Liver (tissue), 9 donors: ENCODE results near the gene NTM. TPM values are rescaled to one million over a fixed set of nuclear protein-coding genes. Genes with fewer than 3 reads are reported as not detected.

Experiments
- DNase-seq: peaks from one replicate; pipeline ENCODE4 v3.0.0-alpha.2; 2017; ENCODE audit warnings: low spot score
- H3K27ac ChIP-seq, 2 donors: one replicate each; pipeline ENCODE4 v1.7.0; 2013; ENCODE audit warnings: inconsistent platforms in 2 of 2, low read length in 2 of 2, control low read depth in 1 of 2, low read depth in 1 of 2, mild to moderate bottlenecking in 1 of 2
- H3K27me3 ChIP-seq, 4 donors: one replicate each; pipeline versions ENCODE4 v1.6.1 to v1.7.0; 2013; ENCODE audit warnings: low read length in 3 of 4, inconsistent platforms in 1 of 4, mild to moderate bottlenecking in 1 of 4, moderate library complexity in 1 of 4; ENCODE audit not compliant: control insufficient read depth in 4 of 4, insufficient read depth in 4 of 4
- H3K36me3 ChIP-seq, 4 donors: one replicate each; pipeline versions ENCODE4 v1.6.1 to v1.7.0; 2013; ENCODE audit warnings: low read length in 3 of 4, mild to moderate bottlenecking in 3 of 4, low read depth in 1 of 4, moderate library complexity in 1 of 4; ENCODE audit not compliant: control insufficient read depth in 4 of 4, insufficient read depth in 3 of 4
- H3K4me1 ChIP-seq, 4 donors: one replicate each; pipeline versions ENCODE4 v1.6.1 to v1.7.0; 2013; ENCODE audit warnings: low read length in 3 of 4, mild to moderate bottlenecking in 3 of 4, moderate library complexity in 1 of 4; ENCODE audit not compliant: control insufficient read depth in 4 of 4, insufficient read depth in 4 of 4
- H3K4me3 ChIP-seq, 3 donors: one replicate each; pipeline versions ENCODE4 v1.6.1 to v1.7.0; 2013; ENCODE audit warnings: low read length in 3 of 3, control low read depth in 1 of 3, low read depth in 1 of 3, mild to moderate bottlenecking in 1 of 3
- H3K9ac ChIP-seq, 2 donors: one replicate each; pipeline ENCODE4 v1.7.0; 2013; ENCODE audit warnings: low read length in 2 of 2, mild to moderate bottlenecking in 2 of 2, moderate library complexity in 2 of 2, control low read depth in 1 of 2, low read depth in 1 of 2
- H3K9me3 ChIP-seq, 4 donors: one replicate each; pipeline versions ENCODE4 v1.6.1 to v1.7.0; 2013; ENCODE audit warnings: low read length in 3 of 4; ENCODE audit not compliant: control insufficient read depth in 4 of 4
- EGR1 ChIP-seq, 2 donors: IDR thresholded peaks; 2 replicates each; pipeline ENCODE4 v1.6.1; 2016 to 2018; ENCODE audit warnings: antibody characterized with exemption in 2 of 2, low read depth in 2 of 2
- FOXA1 ChIP-seq: IDR thresholded peaks from 2 replicates; pipeline ENCODE4 v1.6.1; 2016; ENCODE audit warnings: antibody characterized with exemption
- FOXA2 ChIP-seq: IDR thresholded peaks from 2 replicates; pipeline ENCODE4 v1.6.1; 2016; ENCODE audit warnings: antibody characterized with exemption
- GABPA ChIP-seq, 2 donors: IDR thresholded peaks in 1 of 2; conservative IDR thresholded peaks in 1 of 2; 2 replicates each; pipeline ENCODE4 v1.6.1; 2016; ENCODE audit warnings: antibody characterized with exemption in 2 of 2, mild to moderate bottlenecking in 1 of 2, moderate library complexity in 1 of 2
- HNF4A ChIP-seq, 2 donors: conservative IDR thresholded peaks; 2 replicates each; pipeline ENCODE4 v1.6.1; 2016; ENCODE audit warnings: antibody characterized with exemption in 2 of 2, mild to moderate bottlenecking in 2 of 2
- HNF4G ChIP-seq: IDR thresholded peaks from 2 replicates; pipeline ENCODE4 v1.6.1; 2016; ENCODE audit warnings: antibody characterized with exemption
- JUND ChIP-seq, 2 donors: IDR thresholded peaks; 2 replicates each; pipeline ENCODE4 v1.6.1; 2016; ENCODE audit warnings: antibody characterized with exemption in 2 of 2
- NR2F2 ChIP-seq: IDR thresholded peaks from 2 replicates; pipeline ENCODE4 v1.6.1; 2016; ENCODE audit warnings: antibody characterized with exemption
- RAD21 ChIP-seq, 2 donors: IDR thresholded peaks; 2 replicates each; pipeline ENCODE4 v1.6.1; 2016; ENCODE audit warnings: antibody characterized with exemption in 2 of 2, mild to moderate bottlenecking in 2 of 2
- RXRA ChIP-seq, 2 donors: IDR thresholded peaks; 2 replicates each; pipeline ENCODE4 v1.6.1; 2017 to 2018; ENCODE audit warnings: antibody characterized with exemption in 2 of 2, mild to moderate bottlenecking in 1 of 2
- SP1 ChIP-seq: IDR thresholded peaks from 2 replicates; pipeline ENCODE4 v1.6.1; 2018; ENCODE audit warnings: antibody characterized with exemption, mild to moderate bottlenecking
- TAF1 ChIP-seq: conservative IDR thresholded peaks from 2 replicates; pipeline ENCODE4 v1.6.1; 2016; ENCODE audit warnings: antibody characterized with exemption, mild to moderate bottlenecking
- YY1 ChIP-seq: IDR thresholded peaks from 2 replicates; pipeline ENCODE4 v1.6.1; 2016; ENCODE audit warnings: antibody characterized with exemption, mild to moderate bottlenecking
- WGBS: extraction: QIAGEN DNeasy Blood & Tissue Kit; methylation state at CpG from one replicate; pipeline ENCODE4 v1.1.7; 2013; 5-methylcytosine and 5-hydroxymethylcytosine counted together
- polyA plus RNA-seq, 2 donors: library from polyadenylated mRNA; stranded (reverse) in 1 of 2; unstranded in 1 of 2; fragments of 200-250 nt in 1 of 2; fragments of >200 nt in 1 of 2; fragmentation: Nextera tagmentation in 1 of 2; extraction: Ambion mirVana in 1 of 2; gene quantifications; one replicate each; pipeline versions ENCODE4 v1.2.1 to v1.2.3, GENCODE V29; 2013 to 2015
- total RNA-seq, 2 donors: library from RNA; depleted of rRNA; stranded (reverse); fragments of >200 nt; gene quantifications; one replicate each; pipeline ENCODE4 v1.2.3, GENCODE V29; 2014
- TF ChIP-seq, protein P1 (sequence below): IDR thresholded peaks from 2 replicates; pipeline ENCODE4 v1.6.1; 2016; ENCODE audit warnings: antibody characterized with exemption, mild to moderate bottlenecking
- TF ChIP-seq, protein P2 (sequence below): fragments of 150-350 bp; IDR thresholded peaks from 2 replicates; pipeline ENCODE4 v1.5.1; 2017; ENCODE audit warnings: improper control_type of control experiment, low read depth, low read length; ENCODE audit not compliant: missing input control
- TF ChIP-seq, protein P3 (sequence below): IDR thresholded peaks from 2 replicates; pipeline ENCODE4 v1.6.1; 2016; ENCODE audit warnings: antibody characterized with exemption
- TF ChIP-seq, protein P4 (sequence below): IDR thresholded peaks from 2 replicates; pipeline ENCODE4 v1.6.1; 2016; ENCODE audit warnings: antibody characterized with exemption
- TF ChIP-seq, protein P5 (sequence below): IDR thresholded peaks from 2 replicates; pipeline ENCODE4 v1.6.1; 2016; ENCODE audit warnings: antibody characterized with exemption
- donor health status: healthy.
- donor health status: healthy.
- donor health status: healthy.
- donor health status: healthy.
- donor health status: healthy.

Gene NTM
- total and polyA plus RNA-seq, 4 donors = 0.08 to 1.1 (median 0.08) TPM; not detected in 1

DNA sequence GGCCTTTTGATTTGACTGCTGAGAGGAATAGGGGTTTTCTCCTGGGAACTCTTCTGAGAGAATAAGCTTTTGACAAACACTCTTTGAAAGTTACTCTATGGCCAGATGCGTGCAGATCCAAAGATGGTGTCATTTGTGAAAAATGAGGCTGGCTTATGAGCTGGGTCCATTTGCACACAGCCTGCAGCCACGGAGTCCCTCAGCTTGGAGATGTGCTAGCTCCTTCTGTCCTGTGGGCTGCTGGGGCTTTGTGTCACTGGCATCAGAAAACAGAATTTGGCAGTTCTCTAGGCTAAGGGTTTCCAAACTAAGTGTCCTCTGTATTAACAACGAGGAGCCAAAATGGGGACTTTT, 702.4 kb downstream of the NTM start:
- Histone ChIP-seq H3K27ac (no peak overlapping the region), H3K27me3 (no peaks in the 10 kb centered on the region), H3K9ac (no peak overlapping the region), H3K36me3 (no peaks in the 10 kb centered on the region), H3K9me3 (no peaks in the 10 kb centered on the region), H3K4me1 (peaks cover 0 to 2% (median 0%) of the 10 kb centered on the region in 4 donors), H3K4me3 (no peak overlapping the region)
- 72% methylated on average over 3 of the region's 3 CpGs for WGBS
- DNase-seq = no peak
- TF ChIP-seq, protein P1, sequence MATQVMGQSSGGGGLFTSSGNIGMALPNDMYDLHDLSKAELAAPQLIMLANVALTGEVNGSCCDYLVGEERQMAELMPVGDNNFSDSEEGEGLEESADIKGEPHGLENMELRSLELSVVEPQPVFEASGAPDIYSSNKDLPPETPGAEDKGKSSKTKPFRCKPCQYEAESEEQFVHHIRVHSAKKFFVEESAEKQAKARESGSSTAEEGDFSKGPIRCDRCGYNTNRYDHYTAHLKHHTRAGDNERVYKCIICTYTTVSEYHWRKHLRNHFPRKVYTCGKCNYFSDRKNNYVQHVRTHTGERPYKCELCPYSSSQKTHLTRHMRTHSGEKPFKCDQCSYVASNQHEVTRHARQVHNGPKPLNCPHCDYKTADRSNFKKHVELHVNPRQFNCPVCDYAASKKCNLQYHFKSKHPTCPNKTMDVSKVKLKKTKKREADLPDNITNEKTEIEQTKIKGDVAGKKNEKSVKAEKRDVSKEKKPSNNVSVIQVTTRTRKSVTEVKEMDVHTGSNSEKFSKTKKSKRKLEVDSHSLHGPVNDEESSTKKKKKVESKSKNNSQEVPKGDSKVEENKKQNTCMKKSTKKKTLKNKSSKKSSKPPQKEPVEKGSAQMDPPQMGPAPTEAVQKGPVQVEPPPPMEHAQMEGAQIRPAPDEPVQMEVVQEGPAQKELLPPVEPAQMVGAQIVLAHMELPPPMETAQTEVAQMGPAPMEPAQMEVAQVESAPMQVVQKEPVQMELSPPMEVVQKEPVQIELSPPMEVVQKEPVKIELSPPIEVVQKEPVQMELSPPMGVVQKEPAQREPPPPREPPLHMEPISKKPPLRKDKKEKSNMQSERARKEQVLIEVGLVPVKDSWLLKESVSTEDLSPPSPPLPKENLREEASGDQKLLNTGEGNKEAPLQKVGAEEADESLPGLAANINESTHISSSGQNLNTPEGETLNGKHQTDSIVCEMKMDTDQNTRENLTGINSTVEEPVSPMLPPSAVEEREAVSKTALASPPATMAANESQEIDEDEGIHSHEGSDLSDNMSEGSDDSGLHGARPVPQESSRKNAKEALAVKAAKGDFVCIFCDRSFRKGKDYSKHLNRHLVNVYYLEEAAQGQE = no peak
- TF ChIP-seq TAF1 (no peak), HNF4G (no peak), FOXA1 (no peak), NR2F2 (no peak), RAD21 (IDR thresholded peaks at IDR 0.05) (no peak), EGR1 (IDR thresholded peaks at IDR 0.05; ENCODE audit: low read depth in 2 of 2) (no peak), HNF4A (conservative IDR thresholded peaks at IDR 0.05) (no peak), GABPA (IDR thresholded peaks at IDR 0.05 in 1 of 2, conservative IDR thresholded peaks at IDR 0.05 in 1 of 2) (no peak), SP1 (no peak), FOXA2 (no peak), RXRA (IDR thresholded peaks at IDR 0.05) (no peak), YY1 (no peak), JUND (IDR thresholded peaks at IDR 0.05) (no peak)
- TF ChIP-seq, protein P2, sequence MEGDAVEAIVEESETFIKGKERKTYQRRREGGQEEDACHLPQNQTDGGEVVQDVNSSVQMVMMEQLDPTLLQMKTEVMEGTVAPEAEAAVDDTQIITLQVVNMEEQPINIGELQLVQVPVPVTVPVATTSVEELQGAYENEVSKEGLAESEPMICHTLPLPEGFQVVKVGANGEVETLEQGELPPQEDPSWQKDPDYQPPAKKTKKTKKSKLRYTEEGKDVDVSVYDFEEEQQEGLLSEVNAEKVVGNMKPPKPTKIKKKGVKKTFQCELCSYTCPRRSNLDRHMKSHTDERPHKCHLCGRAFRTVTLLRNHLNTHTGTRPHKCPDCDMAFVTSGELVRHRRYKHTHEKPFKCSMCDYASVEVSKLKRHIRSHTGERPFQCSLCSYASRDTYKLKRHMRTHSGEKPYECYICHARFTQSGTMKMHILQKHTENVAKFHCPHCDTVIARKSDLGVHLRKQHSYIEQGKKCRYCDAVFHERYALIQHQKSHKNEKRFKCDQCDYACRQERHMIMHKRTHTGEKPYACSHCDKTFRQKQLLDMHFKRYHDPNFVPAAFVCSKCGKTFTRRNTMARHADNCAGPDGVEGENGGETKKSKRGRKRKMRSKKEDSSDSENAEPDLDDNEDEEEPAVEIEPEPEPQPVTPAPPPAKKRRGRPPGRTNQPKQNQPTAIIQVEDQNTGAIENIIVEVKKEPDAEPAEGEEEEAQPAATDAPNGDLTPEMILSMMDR = no peak
- TF ChIP-seq, protein P3, sequence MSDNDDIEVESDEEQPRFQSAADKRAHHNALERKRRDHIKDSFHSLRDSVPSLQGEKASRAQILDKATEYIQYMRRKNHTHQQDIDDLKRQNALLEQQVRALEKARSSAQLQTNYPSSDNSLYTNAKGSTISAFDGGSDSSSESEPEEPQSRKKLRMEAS = no peak
- TF ChIP-seq, protein P4, sequence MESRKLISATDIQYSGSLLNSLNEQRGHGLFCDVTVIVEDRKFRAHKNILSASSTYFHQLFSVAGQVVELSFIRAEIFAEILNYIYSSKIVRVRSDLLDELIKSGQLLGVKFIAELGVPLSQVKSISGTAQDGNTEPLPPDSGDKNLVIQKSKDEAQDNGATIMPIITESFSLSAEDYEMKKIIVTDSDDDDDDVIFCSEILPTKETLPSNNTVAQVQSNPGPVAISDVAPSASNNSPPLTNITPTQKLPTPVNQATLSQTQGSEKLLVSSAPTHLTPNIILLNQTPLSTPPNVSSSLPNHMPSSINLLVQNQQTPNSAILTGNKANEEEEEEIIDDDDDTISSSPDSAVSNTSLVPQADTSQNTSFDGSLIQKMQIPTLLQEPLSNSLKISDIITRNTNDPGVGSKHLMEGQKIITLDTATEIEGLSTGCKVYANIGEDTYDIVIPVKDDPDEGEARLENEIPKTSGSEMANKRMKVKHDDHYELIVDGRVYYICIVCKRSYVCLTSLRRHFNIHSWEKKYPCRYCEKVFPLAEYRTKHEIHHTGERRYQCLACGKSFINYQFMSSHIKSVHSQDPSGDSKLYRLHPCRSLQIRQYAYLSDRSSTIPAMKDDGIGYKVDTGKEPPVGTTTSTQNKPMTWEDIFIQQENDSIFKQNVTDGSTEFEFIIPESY = no peak
- TF ChIP-seq, protein P5, sequence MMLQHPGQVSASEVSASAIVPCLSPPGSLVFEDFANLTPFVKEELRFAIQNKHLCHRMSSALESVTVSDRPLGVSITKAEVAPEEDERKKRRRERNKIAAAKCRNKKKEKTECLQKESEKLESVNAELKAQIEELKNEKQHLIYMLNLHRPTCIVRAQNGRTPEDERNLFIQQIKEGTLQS = no peak
